HCT116 (cell line): ENCODE results near the gene AKAP12. TPM values are rescaled to one million over a fixed set of nuclear protein-coding genes. Genes with fewer than 3 reads are reported as not detected.

Source experiments
- ATAC-seq: fragments of 200-7000 bp; cut with Tn5 transposase; 2 replicates; pipeline ENCODE4 v1.9.1; 2020; ENCODE audit warnings: mild to moderate bottlenecking, moderate library complexity
- BruUV-seq: library from RNA; stranded (reverse); fragments of 400-500 nt; replicated peaks from 2 replicates; lab custom pipeline; 2021; lab: Mats Ljungman, UMichigan
- CTCF ChIA-PET: fragments of 300-600 bp; sonication (Branson Sonifier 250); formaldehyde crosslinking; loops from one replicate; lab custom pipeline; 2021; ENCODE audit warnings: antibody characterized with exemption; lab: Charles Lee
- POLR2A ChIA-PET: fragments of 300-600, 350-600 bp; sonication (Branson Sonifier 250); formaldehyde crosslinking; loops from one replicate; lab custom pipeline; 2021; ENCODE audit warnings: antibody characterized with exemption; lab: Charles Lee
- RAD21 ChIA-PET, 2 experiments: fragments of 300-600 bp; sonication (Branson Sonifier 250); formaldehyde crosslinking; loops; one replicate each; lab custom pipeline; 2023; ENCODE audit warnings: low total read pairs in 2 of 2; ENCODE audit not compliant: uncharacterized antibody in 2 of 2, unreplicated experiment in 2 of 2, low non-redundant PET in 1 of 2; lab: Charles Lee
- DNase-seq: peaks from one replicate; pipeline ENCODE4 v3.0.0-alpha.2; 2010; ENCODE audit warnings: low read depth, low spot score
- H2AFZ ChIP-seq: fragments of 200-600 bp; shearing (Covaris generic), sonication (generic); 2 replicates; pipeline ENCODE4 v1.6.1; 2017; ENCODE audit warnings: low read depth, mixed run types, mixed read lengths, antibody characterized with exemption, low read length; ENCODE audit not compliant: poor library complexity, severe bottlenecking
- H3K27ac ChIP-seq: 2 replicates; pipeline ENCODE4 v1.5.1; 2012; ENCODE audit warnings: low read depth, low read length
- H3K27me3 ChIP-seq: fragments of 200-600 bp; sonication (generic); 2 replicates; pipeline ENCODE4 v1.6.1; 2016; ENCODE audit warnings: mixed run types, low read length, mixed read lengths; ENCODE audit not compliant: insufficient read depth
- H3K36me3 ChIP-seq, 2 experiments: fragments of 200-500 bp in 1 of 2; fragments of 200-600 bp in 1 of 2; sonication (Bioruptor generic) in 1 of 2; sonication (generic) in 1 of 2; 2 replicates each; pipeline versions ENCODE4 v1.5.1 to v1.6.1; 2014 to 2016; ENCODE audit warnings: low read length in 2 of 2, inconsistent platforms in 1 of 2, mixed read lengths in 1 of 2, mixed run types in 1 of 2; ENCODE audit not compliant: insufficient read depth in 2 of 2, control insufficient read depth in 1 of 2
- H3K4me1 ChIP-seq, 2 experiments: fragments of 200-600 bp in 1 of 2; sonication (generic) in 1 of 2; 2 replicates each; pipeline versions ENCODE4 v1.5.1 to v1.6.1; 2012 to 2017; ENCODE audit warnings: low read length in 2 of 2, inconsistent platforms in 1 of 2, mild to moderate bottlenecking in 1 of 2, mixed read lengths in 1 of 2, mixed run types in 1 of 2, moderate library complexity in 1 of 2; ENCODE audit not compliant: insufficient read depth in 2 of 2, control insufficient read depth in 1 of 2
- H3K4me2 ChIP-seq: fragments of 200-600 bp; sonication (generic); 2 replicates; pipeline ENCODE4 v1.6.1; 2017; ENCODE audit warnings: mixed run types, low read length, mixed read lengths
- H3K4me3 ChIP-seq, 2 experiments: fragments of 200-600 bp in 1 of 2; sonication (generic) in 1 of 2; replicated peaks in 1 of 2; 2 replicates each; pipeline ENCODE4 v1.5.1; 2011 to 2016; ENCODE audit warnings: low read length in 2 of 2, control low read depth in 1 of 2, low read depth in 1 of 2, mild to moderate bottlenecking in 1 of 2, mixed read lengths in 1 of 2, mixed run types in 1 of 2
- H3K79me2 ChIP-seq: fragments of 200-600 bp; sonication (generic); 2 replicates; pipeline ENCODE4 v1.6.1; 2017; ENCODE audit warnings: mild to moderate bottlenecking, mixed run types, low read length, moderate library complexity, mixed read lengths; ENCODE audit not compliant: insufficient read depth
- H3K9ac ChIP-seq: fragments of 200-600 bp; sonication (generic); 2 replicates; pipeline ENCODE4 v1.6.1; 2016; ENCODE audit warnings: low read length, mixed read lengths
- H3K9me2 ChIP-seq: fragments of 200-600 bp; sonication (generic), shearing (Covaris generic); 2 replicates; pipeline ENCODE4 v1.6.1; 2017; ENCODE audit warnings: mixed run types, mild to moderate bottlenecking, moderate library complexity; ENCODE audit not compliant: insufficient read depth
- H3K9me3 ChIP-seq, 2 experiments: fragments of 200-500 bp in 1 of 2; fragments of 200-600 bp in 1 of 2; sonication (Bioruptor generic) in 1 of 2; sonication (generic) in 1 of 2; 2 replicates each; pipeline ENCODE4 v1.6.1; 2014 to 2017; ENCODE audit warnings: low read length in 2 of 2, mixed read lengths in 2 of 2, inconsistent platforms in 1 of 2, low read depth in 1 of 2, mild to moderate bottlenecking in 1 of 2, mixed run types in 1 of 2, moderate library complexity in 1 of 2; ENCODE audit not compliant: control insufficient read depth in 1 of 2, insufficient read depth in 1 of 2
- H4K20me1 ChIP-seq: fragments of 200-600 bp; sonication (generic), shearing (Covaris generic); 2 replicates; pipeline ENCODE4 v1.6.1; 2017; ENCODE audit warnings: mixed run types, mild to moderate bottlenecking, moderate library complexity; ENCODE audit not compliant: insufficient read depth
- CBX3 ChIP-seq: IDR thresholded peaks from 2 replicates; pipeline ENCODE4 v1.6.1; 2012; ENCODE audit warnings: low read depth
- MAX ChIP-seq: IDR thresholded peaks from 2 replicates; pipeline ENCODE4 v1.6.1; 2012
- POLR2AphosphoS5 ChIP-seq: IDR thresholded peaks from 2 replicates; pipeline ENCODE4 v1.6.1; 2011; ENCODE audit warnings: mild to moderate bottlenecking, low read depth, low read length, moderate library complexity
- REST ChIP-seq: IDR thresholded peaks from 2 replicates; pipeline ENCODE4 v1.6.1; 2012; ENCODE audit warnings: low read depth
- SP1 ChIP-seq: IDR thresholded peaks from 2 replicates; pipeline ENCODE4 v1.6.1; 2012; ENCODE audit warnings: low read depth
- ZFX ChIP-seq: fragments of 450-650 bp; IDR thresholded peaks from 2 replicates; pipeline ENCODE4 v1.6.1; 2017
- intact Hi-C: fragments of 100-400 bp; cut with micrococcal nuclease; formaldehyde crosslinking; loops from 2 replicates; pipeline ENCODE4 v1.10.0; 2022
- total RNA-seq: library from RNA; stranded (reverse); gene quantifications from one replicate; pipeline ENCODE4 v1.2.1, GENCODE V29; 2021; ENCODE audit not compliant: unreplicated experiment

The AKAP12 gene
- total RNA-seq, 1 experiment from 2014 or later, result 1,220 TPM

GRCh38 chr6:151320140-151320539 is 80.4 kb downstream of the AKAP12 start:
- no peak overlapping the region for H3K4me3 ChIP-seq
- ChIA-PET POLR2A (no interaction called here), CTCF (interaction anchor here (1.0 kb wide), 1 partner anchor 302 kb away, joined by 4 read pairs; no protein-coding TSS in a partner anchor), RAD21 (no interaction called here)
- H3K36me3 ChIP-seq, result peaks cover 0 to 26% of the 10 kb centered on the region in 2 experiments; a peak in 1 of 4 replicates
- H3K4me1 ChIP-seq, result peaks cover 23 to 74% of the 10 kb centered on the region in 2 experiments
- TF ChIP-seq SP1 (no peak), MAX (0 out of 2 replicates have a peak, but pooled peaks have one; percentile 8)
- BruUV-seq, result no TSS peak
- DNase-seq (no peak), ATAC-seq (no peak)
- H2AFZ ChIP-seq, result no peak overlapping the region
- 0 out of 2 replicates have a peak, but pooled peaks cover 4% of the 10 kb centered on the region for H4K20me1 ChIP-seq
- no peak overlapping the region for H3K9ac ChIP-seq
- no peaks in the 10 kb centered on the region for H3K27me3 ChIP-seq
- intact Hi-C loops, result loop anchor here (5.0 kb wide), 2 partner anchors 113 to 193 kb away; no protein-coding TSS in a partner anchor
- H3K4me2 ChIP-seq, result no peak overlapping the region
- no peaks in the 10 kb centered on the region for H3K9me3 ChIP-seq
- no peak overlapping the region for H3K27ac ChIP-seq
- H3K9me2 ChIP-seq, result no peaks in the 10 kb centered on the region
- peaks cover 99% of the 10 kb centered on the region for H3K79me2 ChIP-seq

GRCh38 chr6:151321438-151321837 is 81.7 kb downstream of the AKAP12 start:
- Histone ChIP-seq H3K36me3 (peaks cover 0 to 31% of the 10 kb centered on the region in 2 experiments; a peak in 1 of 4 replicates), H3K9ac (no peak overlapping the region), H3K79me2 (peaks cover 99% of the 10 kb centered on the region), H3K4me3 (no peak overlapping the region), H3K4me2 (no peak overlapping the region), H3K9me2 (no peaks in the 10 kb centered on the region), H4K20me1 (peaks cover 5% of the 10 kb centered on the region; the same call in 1 of the 2 replicates), H3K4me1 (peaks cover 23 to 73% of the 10 kb centered on the region in 2 experiments), H3K27ac (no peak overlapping the region), H3K27me3 (no peaks in the 10 kb centered on the region), H3K9me3 (no peaks in the 10 kb centered on the region), H2AFZ (no peak overlapping the region)
- ATAC-seq, result no peak
- ChIA-PET RAD21 (interaction anchor here in 1 of 2 experiments (0.6 to 0.7 kb wide), 2 partner anchors 291 to 333 kb away, joined by 3 to 4 read pairs; no protein-coding TSS in a partner anchor), POLR2A (no interaction called here), CTCF (interaction anchor here (0.7 kb wide), 1 partner anchor 16 kb away, joined by 4 read pairs; no protein-coding TSS in a partner anchor)
- TF ChIP-seq POLR2AphosphoS5 (no peak), ZFX (no peak), REST (no peak), CBX3 (no peak)
- DNase-seq, result no peak
- intact Hi-C loops, result loop anchor here (5.0 kb wide), 2 partner anchors 114 to 194 kb away; no protein-coding TSS in a partner anchor
- no TSS peak for BruUV-seq
